Fibroblast of lung (primary cell): ENCODE results near the gene IP6K1. TPM values are rescaled to one million over a fixed set of nuclear protein-coding genes. Genes with fewer than 3 reads are reported as not detected.

ENCODE experiments used
- DNase-seq, 2 donors: peaks; one replicate each; pipeline versions ENCODE4 v3.0.0 to v3.0.0-alpha.2; 2010; ENCODE audit warnings: low read depth in 2 of 2
- H2AFZ ChIP-seq: 2 replicates; pipeline ENCODE4 v1.5.1; 2012; ENCODE audit warnings: low read length, control low read depth, inconsistent platforms
- H3K27ac ChIP-seq: 2 replicates; pipeline ENCODE4 v1.5.1; 2011; ENCODE audit warnings: low read length, control low read depth; ENCODE audit not compliant: insufficient read depth
- H3K27me3 ChIP-seq: 2 replicates; pipeline ENCODE4 v1.5.1; 2011; ENCODE audit warnings: mild to moderate bottlenecking, low read length; ENCODE audit not compliant: control insufficient read depth, insufficient read depth
- H3K36me3 ChIP-seq: 2 replicates; pipeline ENCODE4 v1.5.1; 2011; ENCODE audit warnings: low read length; ENCODE audit not compliant: control insufficient read depth, insufficient read depth
- H3K4me1 ChIP-seq: 2 replicates; pipeline ENCODE4 v1.5.1; 2011; ENCODE audit warnings: low read length; ENCODE audit not compliant: control insufficient read depth, insufficient read depth; ENCODE audit errors: extremely low read depth
- H3K4me2 ChIP-seq: 2 replicates; pipeline ENCODE4 v1.5.1; 2011; ENCODE audit warnings: low read length, control low read depth; ENCODE audit not compliant: insufficient read depth; ENCODE audit errors: extremely low read depth
- H3K4me3 ChIP-seq, 4 experiments: fragments of 200-600 bp in 1 of 4; sonication (generic) in 1 of 4; replicated peaks in 1 of 4; 2 replicates each; pipeline ENCODE4 v1.5.1; 2011 to 2016; ENCODE audit warnings: low read length in 4 of 4, low read depth in 3 of 4, mild to moderate bottlenecking in 3 of 4, control low read depth in 2 of 4, inconsistent platforms in 1 of 4, mixed read lengths in 1 of 4; ENCODE audit not compliant: insufficient read depth in 1 of 4; ENCODE audit errors: control extremely low read depth in 1 of 4
- H3K79me2 ChIP-seq: 2 replicates; pipeline ENCODE4 v1.5.1; 2012; ENCODE audit warnings: mild to moderate bottlenecking, low read length, inconsistent platforms; ENCODE audit not compliant: control insufficient read depth, insufficient read depth
- H3K9ac ChIP-seq: 2 replicates; pipeline ENCODE4 v1.5.1; 2011; ENCODE audit warnings: mild to moderate bottlenecking, low read length, control low read depth; ENCODE audit not compliant: insufficient read depth
- H3K9me3 ChIP-seq: 2 replicates; pipeline ENCODE4 v1.5.1; 2012; ENCODE audit warnings: low read depth, low read length; ENCODE audit not compliant: control insufficient read depth, insufficient read depth
- H4K20me1 ChIP-seq: 2 replicates; pipeline ENCODE4 v1.5.1; 2011; ENCODE audit warnings: low read length; ENCODE audit not compliant: control insufficient read depth, insufficient read depth; ENCODE audit errors: extremely low read depth
- CTCF ChIP-seq, 2 donors: IDR thresholded peaks in 1 of 2; conservative IDR thresholded peaks in 1 of 2; 1 replicate in 1 of 2; 2 replicates in 1 of 2; pipeline ENCODE4 v1.5.1; 2011 to 2012; ENCODE audit warnings: low read length in 2 of 2, control low read depth in 1 of 2, inconsistent platforms in 1 of 2, low read depth in 1 of 2, mild to moderate bottlenecking in 1 of 2
- EZH2 ChIP-seq: IDR thresholded peaks from 2 replicates; pipeline ENCODE4 v1.5.1; 2012; ENCODE audit warnings: low read length, control low read depth, mild to moderate bottlenecking; ENCODE audit errors: missing control alignments
- polyA plus RNA-seq, 2 donors: library from polyadenylated mRNA; depleted of rRNA in 1 of 2; stranded (reverse) in 1 of 2; unstranded in 1 of 2; fragments of >200 nt; gene quantifications; 2 replicates each; pipeline ENCODE4 v1.2.1, GENCODE V29; 2011 to 2012; ENCODE audit warnings: missing spikeins in 1 of 2
- total RNA-seq: library from RNA; depleted of rRNA; stranded (reverse); fragments of >200 nt; gene quantifications from 2 replicates; pipeline ENCODE4 v1.2.1, GENCODE V29; 2014

Gene IP6K1
- total and polyA plus RNA-seq, 2 donors (not counting 1 experiment from before 2014, with no cell fraction given) = 30.2 to 45.4 TPM

GRCh38 chr3:49724586-49724985 lies 61.8 kb downstream of the IP6K1 start:
- H3K9ac ChIP-seq = peak overlapping the region; percentile 78
- H3K4me3 ChIP-seq = peak overlapping the region; percentile 49 to 98 (median 56)
- peaks cover 34% of the 10 kb centered on the region for H3K36me3 ChIP-seq
- peaks cover 7% of the 10 kb centered on the region for H3K4me1 ChIP-seq
- no peak overlapping the region for H2AFZ ChIP-seq
- peak overlapping the region; percentile 90 for H3K4me2 ChIP-seq
- peaks cover 16% of the 10 kb centered on the region for H3K79me2 ChIP-seq
- no peak for TF ChIP-seq CTCF (conservative IDR thresholded peaks at IDR 0.05 in 1 of 2, IDR thresholded peaks at IDR 0.05 in 1 of 2; ENCODE audit: low read depth in 1 of 2, low read length in 2 of 2)
- no peaks in the 10 kb centered on the region for H4K20me1 ChIP-seq
- H3K9me3 ChIP-seq = no peaks in the 10 kb centered on the region
- peak overlapping the region; percentile 92 for H3K27ac ChIP-seq
- no peaks in the 10 kb centered on the region for H3K27me3 ChIP-seq
- no peak for DNase-seq

GRCh38 chr3:49723628-49724551 lies 62.5 kb downstream of the IP6K1 start, which contains the start of gene GMPPB:
Gene GMPPB (minus strand): TSS chr3:49723951. CDS start chr3:49723726, 225 bp downstream.
- Histone ChIP-seq H4K20me1 (no peaks in the 10 kb centered on the region), H3K9ac (peak within 1 kb of the TSS; percentile 95), H3K4me3 (peak within 1 kb of the TSS; percentile 86 to 99 (median 98)), H3K27me3 (no peaks in the 10 kb centered on the region), H3K9me3 (no peaks in the 10 kb centered on the region), H3K79me2 (peaks cover 16% of the 10 kb centered on the region), H3K36me3 (peaks cover 34% of the 10 kb centered on the region), H2AFZ (peak within 1 kb of the TSS; percentile 51), H3K27ac (peak within 1 kb of the TSS; percentile 97), H3K4me1 (peaks cover 12% of the 10 kb centered on the region), H3K4me2 (peak within 1 kb of the TSS; percentile 90)
- no peak for TF ChIP-seq CTCF (conservative IDR thresholded peaks at IDR 0.05 in 1 of 2, IDR thresholded peaks at IDR 0.05 in 1 of 2; ENCODE audit: low read depth in 1 of 2, low read length in 2 of 2)
- no peak for TF ChIP-seq EZH2
- DNase-seq = peak; percentile 96

- TF ChIP-seq EZH2 (no peak), CTCF (conservative IDR thresholded peaks at IDR 0.05 in 1 of 2, IDR thresholded peaks at IDR 0.05 in 1 of 2; ENCODE audit: low read depth in 1 of 2, low read length in 2 of 2) (no peak)
- Histone ChIP-seq H3K4me2 (peak overlapping the region; percentile 81), H2AFZ (peak overlapping the region; percentile 8), H3K9ac (peak overlapping the region; percentile 95), H3K9me3 (no peaks in the 10 kb centered on the region), H3K27ac (peak overlapping the region; percentile 97), H3K4me1 (peaks cover 13% of the 10 kb centered on the region), H3K36me3 (peaks cover 34% of the 10 kb centered on the region), H3K4me3 (peak overlapping the region; percentile 86 to 99 (median 98)), H3K79me2 (peaks cover 16% of the 10 kb centered on the region), H4K20me1 (no peaks in the 10 kb centered on the region), H3K27me3 (no peaks in the 10 kb centered on the region)
- peak; percentile 21 to 55 for DNase-seq
Observed at GRCh38 chr3:49723296-49723627, 63.1 kb downstream of the IP6K1 start.
